ENCODE data around the gene FAM83F.

The FAM83F gene

DNA sequence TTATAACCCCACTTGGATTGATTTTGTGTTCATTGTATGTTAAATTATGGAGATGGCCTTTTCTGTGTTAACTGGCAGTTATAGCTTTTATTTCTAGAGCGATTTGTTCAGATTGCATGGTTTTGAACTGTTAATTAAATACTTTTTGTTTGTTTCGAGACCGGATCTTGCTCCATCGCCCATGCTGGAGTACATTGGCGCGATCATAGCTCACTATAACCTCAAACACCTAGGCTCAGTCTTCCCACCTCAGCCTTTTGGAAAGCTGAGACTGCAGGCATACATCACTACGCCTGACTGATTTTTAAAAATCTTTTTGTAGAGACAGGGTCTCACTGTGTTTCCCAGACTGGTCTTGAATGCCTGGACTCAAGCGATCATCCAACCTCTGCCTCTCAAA lies 77.0 kb downstream of the FAM83F start:
- DNase-seq = no peak

DNA sequence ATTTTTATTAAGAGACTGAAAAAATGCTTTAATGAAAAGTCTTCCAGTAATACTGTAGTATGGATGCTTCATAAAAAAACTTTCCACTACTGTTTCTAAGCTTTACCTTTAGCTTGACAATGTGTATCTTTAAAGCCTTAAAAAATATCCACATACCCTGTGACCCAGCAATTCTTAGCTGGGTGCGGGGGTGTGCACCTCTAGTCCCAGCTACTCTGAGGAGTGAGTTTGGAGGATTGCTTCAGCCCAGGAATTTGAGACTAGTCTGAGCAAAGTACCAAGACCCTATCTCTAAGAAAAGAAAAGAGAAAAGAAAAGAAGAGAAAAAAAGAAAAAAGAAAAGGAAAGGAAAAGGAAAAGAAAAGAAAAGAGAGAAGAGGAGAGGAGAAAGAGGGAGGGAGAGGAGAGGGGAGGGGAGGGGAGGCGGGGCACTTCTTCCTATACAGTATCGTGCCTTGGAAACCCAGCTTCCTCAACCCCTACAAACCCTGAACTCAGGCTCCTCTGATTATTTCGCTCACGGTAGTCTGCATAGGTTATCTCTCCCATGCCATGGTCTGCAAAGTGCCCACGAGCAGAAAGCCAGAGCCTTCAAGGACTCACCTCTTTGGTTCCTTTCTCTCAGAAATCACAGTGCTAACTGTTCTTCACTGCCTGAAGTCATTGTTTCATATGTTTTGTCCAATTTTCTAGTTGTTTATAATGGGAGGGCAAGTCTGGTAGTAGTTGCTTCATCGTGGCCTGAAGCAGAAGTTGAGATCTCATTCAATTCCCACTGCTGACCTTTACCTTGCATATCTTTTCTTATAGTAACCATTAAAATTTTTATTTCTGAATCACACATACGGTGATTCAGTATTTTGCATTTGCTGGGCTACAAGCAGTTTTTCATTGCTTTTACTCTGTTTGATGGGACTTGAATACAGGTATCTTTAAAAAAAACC lies 82.2 kb downstream of the FAM83F start:
- no peak for DNase-seq

GRCh38 chr22:40077646-40078016 lies 82.9 kb downstream of the FAM83F start:
- DNase-seq = no peak

- no peak for DNase-seq
These were observed 86.9 kb downstream of the FAM83F start for GRCh38 chr22:40081662-40082061.

DNA sequence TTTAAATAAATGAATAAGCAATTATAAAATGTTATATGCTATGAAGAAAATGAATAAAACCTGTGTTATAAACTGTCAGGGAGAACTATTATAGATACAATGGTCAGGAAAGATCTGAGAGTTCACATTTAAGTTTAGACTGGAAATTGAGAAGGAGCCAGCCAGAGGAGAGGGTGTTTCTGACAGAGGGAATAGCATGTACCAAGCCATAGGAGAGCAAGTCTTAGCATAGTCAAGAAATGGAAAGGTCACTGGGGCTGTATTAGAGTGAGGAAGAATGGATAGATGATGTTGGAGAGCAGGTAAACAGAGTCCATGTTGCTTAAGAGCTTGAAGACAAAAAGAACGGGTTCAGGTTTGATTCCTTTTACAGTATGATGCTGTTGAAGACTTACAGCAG lies 87.4 kb downstream of the FAM83F start:
- DNase-seq = no peak

DNA sequence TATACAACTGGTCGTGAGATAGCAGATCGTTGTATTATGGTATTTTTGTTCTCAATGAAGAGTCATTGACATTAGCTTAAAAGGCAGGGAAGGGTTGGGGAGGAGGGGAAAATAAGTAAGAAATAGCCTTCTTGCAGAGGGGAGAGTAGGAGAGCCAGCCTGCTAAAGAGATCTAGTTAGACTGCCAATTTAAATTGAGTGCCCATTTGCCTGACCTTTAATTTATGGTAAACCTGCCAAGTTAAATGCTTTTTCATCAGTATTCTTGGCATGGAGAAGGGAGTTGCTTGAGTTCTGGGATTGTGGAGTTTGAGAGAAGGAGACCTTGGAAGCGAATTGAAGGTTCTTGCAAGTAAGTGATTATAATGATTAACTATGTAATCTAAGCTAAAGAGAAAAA lies 89.0 kb downstream of the FAM83F start:
- no peak for DNase-seq

DNA sequence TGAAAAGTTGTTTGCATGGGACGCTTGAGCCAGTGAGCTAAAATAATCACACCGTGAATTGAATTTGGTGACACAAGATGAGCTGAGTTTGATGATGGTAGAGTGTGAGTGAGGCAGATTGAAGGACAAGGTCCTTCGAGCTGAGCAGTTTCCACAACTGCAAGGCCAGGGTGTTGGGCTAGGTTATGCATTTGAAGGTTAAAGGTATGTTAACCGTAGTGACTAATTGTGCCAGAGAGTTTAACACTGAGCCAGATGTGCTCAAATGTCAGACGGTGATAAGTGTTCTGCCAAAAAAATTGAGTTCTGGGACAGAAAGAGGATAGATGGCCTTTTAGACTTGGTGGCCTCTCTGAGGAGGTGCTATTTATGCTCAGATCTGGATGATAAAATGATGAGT lies 89.5 kb downstream of the FAM83F start:
- no peak for DNase-seq

DNA sequence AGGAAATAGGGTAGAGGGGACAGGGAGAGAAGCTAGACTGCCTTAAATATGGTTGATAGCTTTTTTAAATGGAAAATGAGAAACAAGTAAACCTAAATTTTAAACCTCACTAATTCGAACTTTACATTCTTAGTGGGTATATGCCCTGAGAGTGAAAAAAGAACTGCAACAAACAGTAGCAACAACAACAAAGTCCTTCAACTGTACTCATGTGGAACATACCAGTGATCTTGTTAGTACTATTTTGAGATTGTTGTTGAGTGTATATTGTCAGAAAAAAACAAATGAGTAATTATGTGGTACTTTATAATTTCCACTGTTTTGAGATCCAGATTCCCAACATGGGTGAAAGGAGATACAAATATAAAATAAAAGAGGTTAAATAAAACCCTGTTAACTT lies 94.1 kb downstream of the FAM83F start:
- DNase-seq = no peak

Measured in NCI-H1092 treated with DMSO at 0.1 percent for 48 hours (cell line).